ENCODE results near the gene ZIC5. TPM values are rescaled to one million over a fixed set of nuclear protein-coding genes. Genes with fewer than 3 reads are reported as not detected.
A peak's percentile ranks its signal among the peaks of the same experiment; 100 is the strongest.

Gene ZIC5
- total RNA-seq, 1 experiment from 2014 or later = 0.66 TPM

GRCh38 chr13:99935772-99936171, 35.8 kb downstream of the ZIC5 start:
- Mint-ChIP-seq H3K4me3 (ENCODE audit: unreplicated experiment) (no peak overlapping the region), H3K27me3 (ENCODE audit: insufficient read depth, unreplicated experiment) (no peaks in the 10 kb centered on the region), H3K4me1 (ENCODE audit: low read depth, unreplicated experiment) (no peaks in the 10 kb centered on the region), H3K27ac (ENCODE audit: unreplicated experiment) (no peak overlapping the region), H3K36me3 (ENCODE audit: insufficient read depth, unreplicated experiment) (no peaks in the 10 kb centered on the region), H3K9me3 (ENCODE audit: unreplicated experiment) (no peaks in the 10 kb centered on the region)
- ChIA-PET POLR2A (no interaction called here), CTCF (no interaction called here)
- no peak overlapping the region for H3K4me3 ChIP-seq (ENCODE audit: low read depth, low read length)
- no peaks in the 10 kb centered on the region for H3K9me3 ChIP-seq
- peak in 1 of 2 experiments; percentile 16 for DNase-seq
- H3K4me1 ChIP-seq = no peaks in the 10 kb centered on the region
- BruUV-seq (replicated peaks) = no TSS peak
- no peaks in the 10 kb centered on the region for H3K36me3 ChIP-seq (ENCODE audit: control insufficient read depth, insufficient read depth, low read length)
- peak in 1 of 2 experiments; percentile 22 for TF ChIP-seq CTCF (IDR thresholded peaks at IDR 0.05; ENCODE audit: insufficient read depth in 1 of 2, low read depth in 1 of 2, low read length in 1 of 2, severe bottlenecking in 1 of 2, unreplicated experiment in 1 of 2)
- H3K27me3 ChIP-seq (replicated peaks; ENCODE audit: control insufficient read depth, insufficient read depth, low read length) = no peaks in the 10 kb centered on the region
- intact Hi-C loops (cut with micrococcal nuclease; ENCODE audit: unreplicated experiment) = no loop called here

GRCh38 chr13:99932912-99933311, 38.7 kb downstream of the ZIC5 start:
- intact Hi-C loops (cut with micrococcal nuclease; ENCODE audit: unreplicated experiment) = no loop called here
- TF ChIP-seq CTCF (IDR thresholded peaks at IDR 0.05; ENCODE audit: insufficient read depth in 1 of 2, low read depth in 1 of 2, low read length in 1 of 2, severe bottlenecking in 1 of 2, unreplicated experiment in 1 of 2) = no peak
- Mint-ChIP-seq H3K27me3 (ENCODE audit: insufficient read depth, unreplicated experiment) (no peaks in the 10 kb centered on the region), H3K36me3 (ENCODE audit: insufficient read depth, unreplicated experiment) (no peaks in the 10 kb centered on the region), H3K9me3 (ENCODE audit: unreplicated experiment) (no peaks in the 10 kb centered on the region), H3K4me1 (ENCODE audit: low read depth, unreplicated experiment) (no peaks in the 10 kb centered on the region), H3K27ac (ENCODE audit: unreplicated experiment) (no peak overlapping the region), H3K4me3 (ENCODE audit: unreplicated experiment) (no peak overlapping the region)
- ChIA-PET POLR2A (no interaction called here), CTCF (no interaction called here)
- BruUV-seq (replicated peaks) = no TSS peak
- DNase-seq = no peak
- Histone ChIP-seq H3K36me3 (ENCODE audit: control insufficient read depth, insufficient read depth, low read length) (no peaks in the 10 kb centered on the region), H3K27me3 (replicated peaks; ENCODE audit: control insufficient read depth, insufficient read depth, low read length) (no peaks in the 10 kb centered on the region), H3K4me1 (no peaks in the 10 kb centered on the region), H3K4me3 (ENCODE audit: low read depth, low read length) (no peak overlapping the region), H3K9me3 (no peaks in the 10 kb centered on the region)

GRCh38 chr13:99930925-99931324, 40.6 kb downstream of the ZIC5 start:
- Mint-ChIP-seq H3K27ac (ENCODE audit: unreplicated experiment) (no peak overlapping the region), H3K36me3 (ENCODE audit: insufficient read depth, unreplicated experiment) (no peaks in the 10 kb centered on the region), H3K4me3 (ENCODE audit: unreplicated experiment) (no peak overlapping the region), H3K9me3 (ENCODE audit: unreplicated experiment) (no peaks in the 10 kb centered on the region), H3K27me3 (ENCODE audit: insufficient read depth, unreplicated experiment) (no peaks in the 10 kb centered on the region), H3K4me1 (ENCODE audit: low read depth, unreplicated experiment) (no peaks in the 10 kb centered on the region)
- POLR2A ChIA-PET = no interaction called here
- CTCF ChIA-PET = no interaction called here
- intact Hi-C loops (cut with micrococcal nuclease; ENCODE audit: unreplicated experiment) = no loop called here
- Histone ChIP-seq H3K36me3 (ENCODE audit: control insufficient read depth, insufficient read depth, low read length) (no peaks in the 10 kb centered on the region), H3K9me3 (no peaks in the 10 kb centered on the region), H3K4me3 (ENCODE audit: low read depth, low read length) (no peak overlapping the region), H3K4me1 (no peaks in the 10 kb centered on the region), H3K27me3 (replicated peaks; ENCODE audit: control insufficient read depth, insufficient read depth, low read length) (no peaks in the 10 kb centered on the region)
- no TSS peak for BruUV-seq (replicated peaks)
- TF ChIP-seq CTCF (IDR thresholded peaks at IDR 0.05; ENCODE audit: insufficient read depth in 1 of 2, low read depth in 1 of 2, low read length in 1 of 2, severe bottlenecking in 1 of 2, unreplicated experiment in 1 of 2) = no peak
- no peak for DNase-seq
